ENCODE results near the gene XPO4.

GRCh38 chr13:20873348-20873747 is 29.2 kb downstream of the XPO4 start:
- no peak for TF ChIP-seq CTCF (IDR thresholded peaks at IDR 0.05; ENCODE audit: low read depth, low read length)
- TF ChIP-seq EZH2phosphoT487 (IDR thresholded peaks at IDR 0.05; ENCODE audit: low read depth): no peak

All from OCI-LY3 (cell line).